HG02571 (cell line): ENCODE data around the gene OR8U1.
"Not testable (repeated sequence)": the region's sequence is repeated elsewhere in the genome, so short reads cannot be mapped to it uniquely, and the experiment has no call there.

ENCODE experiments used
- ATAC-seq: cut with Tn5 transposase; IDR thresholded peaks from one replicate; pipeline ENCODE4 v1.9.1; 2021; ENCODE audit warnings: mild to moderate bottlenecking, moderate library complexity; ENCODE audit not compliant: unreplicated experiment

Gene OR8U1

GRCh38 chr11:56375324-56375723, at the start of gene OR8U1:
Gene OR8U1, plus strand, starts transcription at chr11:56375624. Its CDS starts 0 bp downstream, at chr11:56375624.
- ATAC-seq: no peak

GRCh38 chr11:56331861-56332491, 43.4 kb upstream of the OR8U1 start:
- no peak for ATAC-seq

GRCh38 chr11:56333156-56333555, 42.3 kb upstream of the OR8U1 start:
- ATAC-seq: no peak

- no peak for ATAC-seq
Observed at GRCh38 chr11:56340289-56340688, 35.1 kb upstream of the OR8U1 start.

- no peak for ATAC-seq
Observed at GRCh38 chr11:56345739-56346138, 29.7 kb upstream of the OR8U1 start, which contains the start of gene OR8K1. Gene OR8K1, plus strand, starts transcription at chr11:56346039. Its CDS starts 0 bp downstream, at chr11:56346039.

- no peak for ATAC-seq
Observed at GRCh38 chr11:56353991-56354390, 21.4 kb upstream of the OR8U1 start, which contains the start of gene OR8J1. Gene OR8J1, plus strand, starts transcription at chr11:56354291. Its CDS starts 5,956 bp downstream, at chr11:56360247.

GRCh38 chr11:56380120-56380519, 4.7 kb downstream of the OR8U1 start:
- no peak for ATAC-seq

GRCh38 chr11:56394381-56394780, 19.0 kb downstream of the OR8U1 start:
- no peak for ATAC-seq

GRCh38 chr11:56396047-56396446, 20.6 kb downstream of the OR8U1 start:
- ATAC-seq: no peak

GRCh38 chr11:56401858-56402461, 26.5 kb downstream of the OR8U1 start:
- ATAC-seq: not testable (repeated sequence)

GRCh38 chr11:56404393-56404792, 29.0 kb downstream of the OR8U1 start:
- no peak for ATAC-seq

- ATAC-seq: no peak
Observed at GRCh38 chr11:56410801-56411200, 35.4 kb downstream of the OR8U1 start.

- ATAC-seq: no peak
Observed at GRCh38 chr11:56412396-56412795, 37.0 kb downstream of the OR8U1 start, which contains the start of gene OR5AL1. Gene OR5AL1, plus strand, starts transcription at chr11:56412696.
